ENCODE data around the gene CCDC33. TPM values are rescaled to one million over a fixed set of nuclear protein-coding genes. Genes with fewer than 3 reads are reported as not detected.

CCDC33 gene
- total and polyA plus RNA-seq, 2 donors, result 0.39 to 1.4 TPM

GRCh38 chr15:74212494-74212893 is 23.6 kb upstream of the CCDC33 start:
- H3K27me3 ChIP-seq (ENCODE audit: control insufficient read depth in 2 of 2, insufficient read depth in 1 of 2, low read length in 1 of 2), result no peaks in the 10 kb centered on the region
- peaks cover 0 to 65% of the 10 kb centered on the region in 2 donors for H3K4me1 ChIP-seq (ENCODE audit: control insufficient read depth in 2 of 2, insufficient read depth in 2 of 2, low read length in 2 of 2)
- H3K9me3 ChIP-seq (ENCODE audit: control insufficient read depth in 2 of 2, insufficient read depth in 1 of 2, low read length in 1 of 2), result no peaks in the 10 kb centered on the region
- H3K27ac ChIP-seq (ENCODE audit: low read depth in 1 of 2, low read length in 1 of 2), result no peak overlapping the region
- H3K36me3 ChIP-seq (ENCODE audit: control insufficient read depth in 2 of 2, insufficient read depth in 2 of 2, low read length in 1 of 2), result no peaks in the 10 kb centered on the region
- no peak overlapping the region for H3K4me3 ChIP-seq (ENCODE audit: low read length in 2 of 2)
- no peak for DNase-seq (ENCODE audit: low read depth in 6 of 9, low spot score in 9 of 9)
- WGBS, result 95% methylated on average over 9 of the region's 9 CpGs

- no peak for DNase-seq (ENCODE audit: low read depth in 6 of 9, low spot score in 9 of 9)
- H3K27me3 ChIP-seq (ENCODE audit: control insufficient read depth in 2 of 2, insufficient read depth in 1 of 2, low read length in 1 of 2), result no peaks in the 10 kb centered on the region
These were observed 22.3 kb upstream of the CCDC33 start for GRCh38 chr15:74213858-74214284.

GRCh38 chr15:74214324-74215021 is 21.7 kb upstream of the CCDC33 start:
- WGBS, result 86% methylated on average over 6 of the region's 6 CpGs

More at GRCh38 chr15:74213858-74214284, 22.3 kb upstream of the CCDC33 start:
- Histone ChIP-seq H3K9me3 (ENCODE audit: control insufficient read depth in 2 of 2, insufficient read depth in 1 of 2, low read length in 1 of 2) (no peaks in the 10 kb centered on the region), H3K27ac (ENCODE audit: low read depth in 1 of 2, low read length in 1 of 2) (no peak overlapping the region), H3K4me3 (ENCODE audit: low read length in 2 of 2) (no peak overlapping the region), H3K4me1 (ENCODE audit: control insufficient read depth in 2 of 2, insufficient read depth in 2 of 2, low read length in 2 of 2) (peaks cover 0 to 51% of the 10 kb centered on the region in 2 donors), H3K36me3 (ENCODE audit: control insufficient read depth in 2 of 2, insufficient read depth in 2 of 2, low read length in 1 of 2) (no peaks in the 10 kb centered on the region)
- 71% methylated on average over 7 of the region's 7 CpGs for WGBS

GRCh38 chr15:74215958-74216357 is 20.2 kb upstream of the CCDC33 start:
- DNase-seq (ENCODE audit: low read depth in 6 of 9, low spot score in 9 of 9), result no peak
- H3K27ac ChIP-seq (ENCODE audit: low read depth in 1 of 2, low read length in 1 of 2), result no peak overlapping the region
- H3K4me1 ChIP-seq (ENCODE audit: control insufficient read depth in 2 of 2, insufficient read depth in 2 of 2, low read length in 2 of 2), result peaks cover 0 to 44% of the 10 kb centered on the region in 2 donors
- no peak overlapping the region for H3K4me3 ChIP-seq (ENCODE audit: low read length in 2 of 2)
- H3K9me3 ChIP-seq (ENCODE audit: control insufficient read depth in 2 of 2, insufficient read depth in 1 of 2, low read length in 1 of 2), result no peaks in the 10 kb centered on the region
- 96% methylated on average over 8 of the region's 8 CpGs for WGBS
- no peaks in the 10 kb centered on the region for H3K36me3 ChIP-seq (ENCODE audit: control insufficient read depth in 2 of 2, insufficient read depth in 2 of 2, low read length in 1 of 2)
- H3K27me3 ChIP-seq (ENCODE audit: control insufficient read depth in 2 of 2, insufficient read depth in 1 of 2, low read length in 1 of 2), result no peaks in the 10 kb centered on the region

More at GRCh38 chr15:74214324-74215021, 21.7 kb upstream of the CCDC33 start:
- Histone ChIP-seq H3K27me3 (ENCODE audit: control insufficient read depth in 2 of 2, insufficient read depth in 1 of 2, low read length in 1 of 2) (no peaks in the 10 kb centered on the region), H3K9me3 (ENCODE audit: control insufficient read depth in 2 of 2, insufficient read depth in 1 of 2, low read length in 1 of 2) (no peaks in the 10 kb centered on the region), H3K4me1 (ENCODE audit: control insufficient read depth in 2 of 2, insufficient read depth in 2 of 2, low read length in 2 of 2) (peaks cover 0 to 45% of the 10 kb centered on the region in 2 donors), H3K4me3 (ENCODE audit: low read length in 2 of 2) (no peak overlapping the region), H3K27ac (ENCODE audit: low read depth in 1 of 2, low read length in 1 of 2) (peak overlapping the region in 1 of 2 donors; percentile 28), H3K36me3 (ENCODE audit: control insufficient read depth in 2 of 2, insufficient read depth in 2 of 2, low read length in 1 of 2) (no peaks in the 10 kb centered on the region)
- DNase-seq (ENCODE audit: low read depth in 6 of 9, low spot score in 9 of 9), result no peak

GRCh38 chr15:74216949-74217348 is 19.2 kb upstream of the CCDC33 start:
- Histone ChIP-seq H3K4me1 (ENCODE audit: control insufficient read depth in 2 of 2, insufficient read depth in 2 of 2, low read length in 2 of 2) (peaks cover 0 to 52% of the 10 kb centered on the region in 2 donors), H3K9me3 (ENCODE audit: control insufficient read depth in 2 of 2, insufficient read depth in 1 of 2, low read length in 1 of 2) (no peaks in the 10 kb centered on the region), H3K36me3 (ENCODE audit: control insufficient read depth in 2 of 2, insufficient read depth in 2 of 2, low read length in 1 of 2) (no peaks in the 10 kb centered on the region), H3K4me3 (ENCODE audit: low read length in 2 of 2) (no peak overlapping the region), H3K27me3 (ENCODE audit: control insufficient read depth in 2 of 2, insufficient read depth in 1 of 2, low read length in 1 of 2) (no peaks in the 10 kb centered on the region), H3K27ac (ENCODE audit: low read depth in 1 of 2, low read length in 1 of 2) (no peak overlapping the region)
- WGBS, result 99% methylated on average over 3 of the region's 3 CpGs
- no peak for DNase-seq (ENCODE audit: low read depth in 6 of 9, low spot score in 9 of 9)

GRCh38 chr15:74217907-74218885 is 17.9 kb upstream of the CCDC33 start:
- no peak overlapping the region for H3K27ac ChIP-seq (ENCODE audit: low read depth in 1 of 2, low read length in 1 of 2)
- H3K4me3 ChIP-seq (ENCODE audit: low read length in 2 of 2), result no peak overlapping the region
- peaks cover 0 to 55% of the 10 kb centered on the region in 2 donors for H3K4me1 ChIP-seq (ENCODE audit: control insufficient read depth in 2 of 2, insufficient read depth in 2 of 2, low read length in 2 of 2)
- WGBS, result 95% methylated on average over 16 of the region's 16 CpGs
- H3K36me3 ChIP-seq (ENCODE audit: control insufficient read depth in 2 of 2, insufficient read depth in 2 of 2, low read length in 1 of 2), result no peaks in the 10 kb centered on the region
- DNase-seq (ENCODE audit: low read depth in 6 of 9, low spot score in 9 of 9), result no peak
- H3K9me3 ChIP-seq (ENCODE audit: control insufficient read depth in 2 of 2, insufficient read depth in 1 of 2, low read length in 1 of 2), result no peaks in the 10 kb centered on the region
- H3K27me3 ChIP-seq (ENCODE audit: control insufficient read depth in 2 of 2, insufficient read depth in 1 of 2, low read length in 1 of 2), result peaks cover 0 to 3% of the 10 kb centered on the region in 2 donors

- peaks cover 0 to 3% of the 10 kb centered on the region in 2 donors for H3K27me3 ChIP-seq (ENCODE audit: control insufficient read depth in 2 of 2, insufficient read depth in 1 of 2, low read length in 1 of 2)
- no peaks in the 10 kb centered on the region for H3K36me3 ChIP-seq (ENCODE audit: control insufficient read depth in 2 of 2, insufficient read depth in 2 of 2, low read length in 1 of 2)
- H3K4me1 ChIP-seq (ENCODE audit: control insufficient read depth in 2 of 2, insufficient read depth in 2 of 2, low read length in 2 of 2), result peaks cover 7 to 56% of the 10 kb centered on the region in 2 donors
- no peaks in the 10 kb centered on the region for H3K9me3 ChIP-seq (ENCODE audit: control insufficient read depth in 2 of 2, insufficient read depth in 1 of 2, low read length in 1 of 2)
- H3K4me3 ChIP-seq (ENCODE audit: low read length in 2 of 2), result no peak overlapping the region
- WGBS, result 83% methylated on average over 11 of the region's 11 CpGs
- no peak overlapping the region for H3K27ac ChIP-seq (ENCODE audit: low read depth in 1 of 2, low read length in 1 of 2)
- no peak for DNase-seq (ENCODE audit: low read depth in 6 of 9, low spot score in 9 of 9)
These were observed 15.5 kb upstream of the CCDC33 start for GRCh38 chr15:74220475-74221248.

- no peak overlapping the region for H3K27ac ChIP-seq (ENCODE audit: low read depth in 1 of 2, low read length in 1 of 2)
- H3K4me1 ChIP-seq (ENCODE audit: control insufficient read depth in 2 of 2, insufficient read depth in 2 of 2, low read length in 2 of 2), result peaks cover 7 to 59% of the 10 kb centered on the region in 2 donors
- no peaks in the 10 kb centered on the region for H3K36me3 ChIP-seq (ENCODE audit: control insufficient read depth in 2 of 2, insufficient read depth in 2 of 2, low read length in 1 of 2)
- no peak for DNase-seq (ENCODE audit: low read depth in 6 of 9, low spot score in 9 of 9)
- H3K4me3 ChIP-seq (ENCODE audit: low read length in 2 of 2), result no peak overlapping the region
- H3K9me3 ChIP-seq (ENCODE audit: control insufficient read depth in 2 of 2, insufficient read depth in 1 of 2, low read length in 1 of 2), result no peaks in the 10 kb centered on the region
- 59% methylated on average over 12 of the region's 12 CpGs for WGBS
- H3K27me3 ChIP-seq (ENCODE audit: control insufficient read depth in 2 of 2, insufficient read depth in 1 of 2, low read length in 1 of 2), result peaks cover 0 to 3% of the 10 kb centered on the region in 2 donors
These were observed 14.5 kb upstream of the CCDC33 start for GRCh38 chr15:74221399-74222239.

Measured in thymus (tissue), 11 donors.